Breast epithelium (tissue), 3 donors: ENCODE results near the gene TLDC2.
"Not testable (repeated sequence)": the region's sequence is repeated elsewhere in the genome, so short reads cannot be mapped to it uniquely, and the experiment has no call there.

Experiments used
- POLR2A ChIP-seq: fragments of 450-650 bp; IDR thresholded peaks from one replicate; pipeline ENCODE4 v1.6.1; 2016; ENCODE audit warnings: antibody characterized with exemption, mild to moderate bottlenecking, moderate library complexity
- TF ChIP-seq, protein P1 (sequence below), 3 donors: fragments of 450-650 bp; IDR thresholded peaks; one replicate each; pipeline ENCODE4 v1.5.1; 2016 to 2017; ENCODE audit warnings: antibody characterized with exemption in 3 of 3, mild to moderate bottlenecking in 3 of 3, moderate library complexity in 3 of 3

DNA sequence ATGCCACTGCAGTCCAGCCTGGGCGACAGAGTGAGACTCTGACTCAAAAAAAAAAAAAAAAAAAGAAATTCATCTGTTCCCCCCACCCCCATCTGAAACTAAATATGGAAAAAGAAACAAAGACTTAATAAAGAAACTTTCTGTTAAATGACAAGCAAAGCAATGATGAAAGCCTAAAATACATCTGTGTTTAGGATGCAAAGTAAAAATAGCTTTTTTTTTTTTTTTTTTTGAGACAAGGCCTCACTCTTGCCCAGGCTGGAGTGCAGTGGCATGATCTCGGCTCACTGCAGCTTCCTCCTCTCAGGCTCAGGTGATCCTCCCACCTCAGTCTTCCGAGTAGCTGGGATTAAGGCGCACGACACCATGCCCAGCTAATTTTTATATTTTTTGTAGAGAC is 845 bp upstream of the TLDC2 start:
- TF ChIP-seq, protein P1, sequence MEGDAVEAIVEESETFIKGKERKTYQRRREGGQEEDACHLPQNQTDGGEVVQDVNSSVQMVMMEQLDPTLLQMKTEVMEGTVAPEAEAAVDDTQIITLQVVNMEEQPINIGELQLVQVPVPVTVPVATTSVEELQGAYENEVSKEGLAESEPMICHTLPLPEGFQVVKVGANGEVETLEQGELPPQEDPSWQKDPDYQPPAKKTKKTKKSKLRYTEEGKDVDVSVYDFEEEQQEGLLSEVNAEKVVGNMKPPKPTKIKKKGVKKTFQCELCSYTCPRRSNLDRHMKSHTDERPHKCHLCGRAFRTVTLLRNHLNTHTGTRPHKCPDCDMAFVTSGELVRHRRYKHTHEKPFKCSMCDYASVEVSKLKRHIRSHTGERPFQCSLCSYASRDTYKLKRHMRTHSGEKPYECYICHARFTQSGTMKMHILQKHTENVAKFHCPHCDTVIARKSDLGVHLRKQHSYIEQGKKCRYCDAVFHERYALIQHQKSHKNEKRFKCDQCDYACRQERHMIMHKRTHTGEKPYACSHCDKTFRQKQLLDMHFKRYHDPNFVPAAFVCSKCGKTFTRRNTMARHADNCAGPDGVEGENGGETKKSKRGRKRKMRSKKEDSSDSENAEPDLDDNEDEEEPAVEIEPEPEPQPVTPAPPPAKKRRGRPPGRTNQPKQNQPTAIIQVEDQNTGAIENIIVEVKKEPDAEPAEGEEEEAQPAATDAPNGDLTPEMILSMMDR (IDR thresholded peaks at IDR 0.05): not testable (repeated sequence)
- TF ChIP-seq POLR2A: not testable (repeated sequence)
